HG02588 (cell line): Measurements from ENCODE around the gene MRPL50.
"Not testable (repeated sequence)": the region's sequence is repeated elsewhere in the genome, so short reads cannot be mapped to it uniquely, and the experiment has no call there.

Experiments
- ATAC-seq: cut with Tn5 transposase; IDR thresholded peaks from one replicate; pipeline ENCODE4 v1.9.1; 2021; ENCODE audit warnings: mild to moderate bottlenecking, moderate library complexity; ENCODE audit not compliant: unreplicated experiment

The MRPL50 gene

DNA sequence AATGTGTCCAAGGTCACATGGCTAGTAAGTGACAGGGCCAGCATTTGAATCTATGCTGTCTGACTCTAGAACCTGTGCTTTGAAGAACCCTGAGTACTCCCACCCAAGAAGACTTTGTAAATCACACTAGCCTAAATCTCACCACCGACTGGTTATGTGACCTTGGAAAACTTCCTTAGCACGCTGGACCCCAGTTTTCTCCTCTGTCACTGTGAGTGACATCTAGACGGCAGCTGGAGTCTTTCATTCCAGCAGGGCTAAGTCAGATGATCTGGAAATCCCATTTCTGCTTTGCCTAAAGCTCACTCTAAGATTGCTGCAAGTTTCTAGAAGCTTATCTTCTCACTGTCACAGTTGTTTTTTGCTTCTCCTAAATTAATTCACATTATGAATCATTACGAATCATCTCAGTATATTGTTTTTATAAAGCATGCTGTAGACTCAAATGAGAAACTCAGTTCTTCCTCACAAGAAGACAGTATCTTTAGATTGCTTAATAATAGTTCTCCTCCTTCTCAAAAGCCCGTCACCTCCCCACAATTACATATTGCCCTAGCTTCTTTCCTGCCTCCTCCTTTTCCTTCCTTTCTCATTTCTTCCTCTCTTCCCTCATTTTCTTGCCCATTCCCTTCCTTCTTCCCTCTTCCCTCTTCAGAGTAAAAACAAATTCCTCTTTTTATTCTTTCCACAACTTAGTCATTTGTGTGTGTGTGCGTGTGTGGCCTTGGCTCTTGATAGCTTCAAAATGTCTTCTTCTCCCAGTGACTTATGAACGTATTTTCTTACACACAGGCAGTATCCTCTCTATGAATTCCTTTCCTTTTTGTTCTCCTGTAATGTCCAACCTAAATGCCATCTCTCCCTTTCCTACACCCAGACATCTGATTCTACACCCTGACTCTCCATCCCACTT is 20.4 kb upstream of the MRPL50 start:
- ATAC-seq: no peak

GRCh38 chr9:101417977-101418376 is 19.6 kb upstream of the MRPL50 start:
- no peak for ATAC-seq

GRCh38 chr9:101417389-101417788 is 19.0 kb upstream of the MRPL50 start:
- no peak for ATAC-seq

DNA sequence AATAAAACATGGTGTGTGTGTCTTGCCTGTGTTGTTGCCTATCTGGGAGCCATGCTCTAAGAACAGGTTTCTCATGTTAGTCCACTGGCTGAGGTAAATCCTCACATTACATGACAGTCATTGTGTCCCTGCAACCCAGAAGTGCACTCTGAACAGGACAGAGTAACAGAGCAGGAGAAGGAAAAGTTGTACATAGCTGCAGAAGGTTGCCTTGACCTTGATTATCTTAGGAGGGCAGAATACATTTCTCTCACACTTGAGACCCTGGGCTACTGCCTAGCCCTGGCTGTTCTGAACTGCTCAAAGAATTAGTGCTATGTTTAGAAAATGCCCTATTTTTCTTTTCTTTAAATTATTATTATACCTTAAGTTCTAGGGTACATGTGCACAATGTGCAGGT is 17.2 kb upstream of the MRPL50 start:
- ATAC-seq: no peak

DNA sequence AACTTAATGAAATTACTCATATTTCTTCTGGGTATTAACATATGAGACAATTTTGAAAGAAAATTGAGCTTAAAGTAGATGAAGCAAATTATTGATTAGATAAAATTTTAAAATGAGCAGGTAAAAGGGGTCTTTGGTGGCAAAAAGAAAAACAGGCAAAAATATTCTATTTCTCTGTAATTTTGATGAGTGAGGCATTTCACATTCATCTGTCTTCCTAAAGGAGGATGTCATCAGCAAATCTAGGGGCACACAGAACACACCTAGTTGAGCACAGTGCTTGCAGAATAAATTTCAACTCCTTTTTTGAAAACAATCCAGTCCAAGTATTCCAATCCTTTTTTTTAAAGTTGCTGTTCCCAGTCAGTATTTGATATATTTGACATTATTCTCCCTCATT is 16.4 kb upstream of the MRPL50 start:
- ATAC-seq: no peak

DNA sequence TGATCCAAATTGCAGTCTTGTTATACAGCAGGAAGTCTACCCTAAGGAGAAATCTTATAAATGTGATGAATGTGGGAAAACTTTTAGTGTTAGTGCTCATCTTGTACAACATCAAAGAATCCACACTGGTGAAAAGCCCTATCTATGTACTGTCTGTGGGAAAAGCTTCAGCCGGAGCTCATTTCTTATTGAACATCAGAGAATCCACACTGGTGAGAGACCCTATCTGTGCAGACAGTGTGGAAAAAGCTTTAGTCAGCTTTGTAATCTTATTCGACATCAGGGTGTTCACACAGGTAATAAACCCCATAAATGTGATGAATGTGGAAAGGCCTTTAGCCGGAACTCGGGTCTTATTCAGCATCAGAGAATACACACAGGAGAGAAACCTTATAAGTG is 10.7 kb upstream of the MRPL50 start:
- no peak for ATAC-seq

DNA sequence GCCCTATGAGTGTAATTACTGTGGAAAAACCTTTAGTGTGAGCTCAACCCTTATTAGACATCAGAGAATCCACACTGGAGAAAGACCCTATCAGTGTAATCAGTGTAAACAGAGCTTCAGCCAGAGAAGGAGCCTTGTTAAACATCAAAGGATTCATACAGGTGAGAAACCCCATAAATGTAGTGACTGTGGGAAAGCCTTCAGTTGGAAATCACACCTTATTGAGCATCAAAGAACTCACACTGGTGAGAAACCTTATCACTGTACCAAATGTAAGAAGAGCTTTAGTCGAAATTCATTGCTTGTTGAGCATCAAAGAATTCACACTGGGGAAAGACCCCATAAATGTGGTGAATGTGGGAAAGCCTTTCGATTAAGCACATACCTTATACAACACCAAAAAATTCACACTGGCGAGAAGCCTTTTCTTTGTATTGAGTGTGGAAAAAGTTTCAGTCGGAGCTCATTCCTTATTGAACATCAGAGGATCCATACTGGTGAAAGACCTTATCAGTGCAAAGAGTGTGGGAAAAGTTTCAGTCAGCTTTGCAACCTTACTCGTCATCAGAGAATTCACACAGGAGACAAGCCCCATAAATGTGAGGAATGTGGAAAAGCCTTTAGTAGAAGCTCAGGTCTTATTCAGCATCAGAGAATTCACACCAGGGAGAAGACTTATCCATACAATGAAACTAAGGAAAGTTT is 10.1 kb upstream of the MRPL50 start:
- no peak for ATAC-seq

- ATAC-seq: no peak
Observed at GRCh38 chr9:101403516-101404285, 5.3 kb upstream of the MRPL50 start.

DNA sequence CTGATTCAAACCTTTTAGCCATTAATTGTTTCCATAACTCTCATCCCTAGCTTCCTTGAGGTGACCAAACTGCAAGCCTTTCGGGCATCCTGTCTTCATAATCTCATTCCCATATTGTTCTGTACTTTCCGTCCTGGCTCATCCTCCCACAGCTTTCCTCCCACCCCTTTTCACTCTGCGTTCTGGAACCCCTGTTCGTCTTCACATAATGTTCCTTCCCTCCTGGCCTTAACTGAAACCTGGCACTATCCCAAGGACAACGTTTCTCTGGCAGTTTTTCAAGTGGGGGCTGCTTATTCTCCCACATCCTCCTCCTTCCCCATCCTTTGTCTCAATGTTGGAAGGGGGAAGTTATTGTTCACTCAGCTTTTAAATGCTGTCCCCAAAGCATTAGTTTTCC is 1.7 kb upstream of the MRPL50 start:
- no peak for ATAC-seq

GRCh38 chr9:101399643-101399970 is 1.2 kb upstream of the MRPL50 start:
- no peak for ATAC-seq

GRCh38 chr9:101398930-101399642 is 668 bp upstream of the MRPL50 start:
- ATAC-seq: no peak

- no peak for ATAC-seq
Observed at GRCh38 chr9:101397746-101398067, 711 bp downstream of the MRPL50 start.

GRCh38 chr9:101394687-101395086 is 3.7 kb downstream of the MRPL50 start:
- ATAC-seq: no peak

DNA sequence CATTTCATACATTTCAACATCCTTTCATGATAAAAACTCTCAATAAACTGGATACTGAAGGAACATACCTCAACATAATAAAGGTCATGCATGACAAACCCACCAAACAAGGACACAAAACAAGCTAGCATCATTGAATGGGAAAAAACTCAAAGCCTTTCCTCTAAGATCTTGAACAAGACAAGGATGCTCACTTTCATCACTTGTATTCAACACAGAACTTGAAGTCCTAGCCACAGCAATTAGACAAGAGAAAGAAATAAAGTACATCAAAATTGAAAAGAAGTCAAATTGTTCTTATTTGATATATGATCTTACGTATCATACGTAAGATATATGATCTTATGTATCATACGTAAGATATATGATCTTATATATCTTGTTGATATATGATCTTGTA is 5.3 kb downstream of the MRPL50 start:
- ATAC-seq: no peak

- no peak for ATAC-seq
Observed at GRCh38 chr9:101388507-101388993, 9.9 kb downstream of the MRPL50 start.

GRCh38 chr9:101387871-101388506 is 10.4 kb downstream of the MRPL50 start:
- no peak for ATAC-seq

DNA sequence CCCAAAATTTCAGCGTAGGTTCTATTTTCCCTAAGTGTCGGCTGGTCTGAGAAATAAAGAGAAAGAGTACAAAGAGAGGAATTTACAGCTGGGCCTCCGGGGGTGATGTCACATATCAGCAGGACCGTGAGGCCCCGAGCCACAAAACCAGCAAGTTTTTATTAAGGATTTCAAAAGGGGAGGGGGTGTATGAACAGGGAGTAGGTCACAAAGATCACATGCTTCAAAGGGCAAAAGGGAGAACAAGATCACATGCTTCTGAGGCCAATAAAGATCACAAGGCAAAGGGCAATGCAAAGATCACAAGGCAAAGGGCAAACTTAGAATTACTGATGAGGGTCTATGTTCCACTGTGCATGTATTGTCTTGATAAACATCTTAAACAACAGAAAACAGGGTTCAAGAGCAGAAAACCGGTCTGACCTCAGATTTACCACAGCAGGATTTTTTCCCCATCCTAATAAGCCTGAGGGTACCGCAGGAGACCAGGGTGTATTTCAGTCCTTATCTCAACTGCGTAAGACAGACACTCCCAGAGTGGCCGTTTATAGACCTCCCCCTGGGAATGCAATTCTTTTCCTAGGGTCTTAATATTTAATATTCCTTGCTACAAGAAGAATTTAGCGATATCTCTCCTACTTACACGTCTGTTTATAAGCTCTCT is 13.4 kb downstream of the MRPL50 start, which contains the start of gene BAAT:
Gene BAAT, minus strand, starts transcription at position 134 of the 664 bp plus-strand sequence. CDS start 13,602 bp downstream, outside the sequence.
- ATAC-seq: not testable (repeated sequence)

GRCh38 chr9:101383361-101383760 is 15.1 kb downstream of the MRPL50 start:
- no peak for ATAC-seq

GRCh38 chr9:101381833-101382342 is 16.5 kb downstream of the MRPL50 start:
- no peak for ATAC-seq

DNA sequence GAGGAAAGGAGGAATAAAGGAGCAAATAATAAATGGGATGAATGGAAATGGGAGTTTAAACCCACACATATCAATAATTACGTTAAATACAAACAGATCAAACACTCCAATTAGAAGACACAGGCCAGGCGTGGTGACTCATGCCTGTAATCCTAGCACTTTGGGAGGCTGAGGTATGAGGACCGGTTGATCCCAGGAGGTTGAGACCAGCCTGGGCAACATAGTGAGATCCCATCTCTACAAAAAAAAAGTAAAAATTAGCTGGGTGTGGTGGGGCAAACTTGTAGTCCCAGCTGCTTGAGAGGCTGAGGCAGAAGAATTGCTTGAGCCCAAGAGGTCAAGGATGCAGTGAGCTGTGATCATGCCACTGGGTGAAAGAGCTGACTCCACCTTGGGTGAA is 17.3 kb downstream of the MRPL50 start:
- no peak for ATAC-seq
